Measurements from ENCODE around the gene ZMIZ2.

Gene ZMIZ2

GRCh38 chr7:44814919-44815318, 66.3 kb downstream of the ZMIZ2 start:
- in situ Hi-C loops (cut with HindIII; ENCODE audit: low pct_ligation_motif_present, low sequenced_read_pairs), result no loop called here
- H3K36me3 ChIP-seq (replicated peaks), result no peaks in the 10 kb centered on the region
- H3K4me3 ChIP-seq (ENCODE audit: low read depth, low read length), result no peak overlapping the region
- H3K27ac ChIP-seq, result no peak overlapping the region
- H3K27me3 ChIP-seq (replicated peaks), result no peaks in the 10 kb centered on the region
- DNase-seq, result no peak
- peak; percentile 13 for TF ChIP-seq CTCF (IDR thresholded peaks at IDR 0.05; ENCODE audit: low read depth, low read length, missing control alignments)

- in situ Hi-C loops (cut with HindIII; ENCODE audit: low pct_ligation_motif_present, low sequenced_read_pairs), result no loop called here
- Histone ChIP-seq H3K4me3 (ENCODE audit: low read depth, low read length) (no peak overlapping the region), H3K27me3 (replicated peaks) (no peaks in the 10 kb centered on the region), H3K36me3 (replicated peaks) (no peaks in the 10 kb centered on the region), H3K27ac (no peak overlapping the region)
- TF ChIP-seq CTCF (IDR thresholded peaks at IDR 0.05; ENCODE audit: low read depth, low read length, missing control alignments), result no peak
- DNase-seq, result no peak
Measured at GRCh38 chr7:44819292-44819691, 70.6 kb downstream of the ZMIZ2 start.
